GM19372 (cell line): ENCODE measurements around the gene TMEM11.

Source experiments
- ATAC-seq: cut with Tn5 transposase; IDR thresholded peaks from one replicate; pipeline ENCODE4 v1.9.1; 2021; ENCODE audit warnings: mild to moderate bottlenecking, low read depth, moderate library complexity; ENCODE audit not compliant: unreplicated experiment

The TMEM11 gene, protein sequence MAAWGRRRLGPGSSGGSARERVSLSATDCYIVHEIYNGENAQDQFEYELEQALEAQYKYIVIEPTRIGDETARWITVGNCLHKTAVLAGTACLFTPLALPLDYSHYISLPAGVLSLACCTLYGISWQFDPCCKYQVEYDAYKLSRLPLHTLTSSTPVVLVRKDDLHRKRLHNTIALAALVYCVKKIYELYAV

GRCh38 chr17:21214015-21214776, at the start of gene TMEM11:
Gene TMEM11, minus strand, starts transcription at chr17:21214161. Its CDS starts 9 bp downstream, at chr17:21214152.
- ATAC-seq: peak; percentile 84

GRCh38 chr17:21263376-21263775, 49.4 kb upstream of the TMEM11 start:
- ATAC-seq: no peak

DNA sequence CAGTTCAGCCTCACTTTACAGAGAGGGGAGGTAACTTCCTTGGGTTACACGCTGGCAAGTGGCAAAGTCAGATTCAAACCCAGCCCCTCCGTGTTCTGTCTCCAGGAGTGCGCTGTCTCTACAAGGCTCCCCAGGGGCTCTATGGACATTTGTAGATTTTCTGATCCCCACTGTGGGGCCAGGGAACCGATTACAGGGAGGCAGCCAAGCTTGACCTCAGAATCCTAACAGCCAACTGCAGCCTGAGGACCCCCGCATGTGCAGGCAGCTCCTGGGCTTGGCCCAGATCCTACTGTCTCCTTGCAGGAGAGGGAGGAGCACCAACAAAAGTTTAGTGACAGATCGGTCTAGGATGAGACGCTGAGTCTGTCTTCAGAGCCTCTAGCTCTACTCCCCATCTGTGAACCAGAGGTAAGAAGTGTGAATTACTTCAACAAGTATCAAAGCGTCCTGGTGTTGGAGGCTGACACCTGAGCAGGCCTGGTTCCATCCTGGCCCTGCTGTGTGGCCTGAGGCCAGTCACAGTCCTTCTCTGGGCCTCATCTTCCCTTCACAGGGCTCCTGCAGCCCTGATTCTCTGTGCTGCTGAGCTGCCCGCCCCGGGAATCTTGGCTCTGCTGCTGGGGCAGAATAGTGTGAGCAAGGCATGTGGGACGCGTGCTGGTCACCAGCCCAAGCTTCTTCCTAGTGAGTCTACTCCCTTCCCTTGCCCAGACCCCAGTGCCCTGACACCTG, 48.5 kb upstream of the TMEM11 start:
- ATAC-seq: no peak

DNA sequence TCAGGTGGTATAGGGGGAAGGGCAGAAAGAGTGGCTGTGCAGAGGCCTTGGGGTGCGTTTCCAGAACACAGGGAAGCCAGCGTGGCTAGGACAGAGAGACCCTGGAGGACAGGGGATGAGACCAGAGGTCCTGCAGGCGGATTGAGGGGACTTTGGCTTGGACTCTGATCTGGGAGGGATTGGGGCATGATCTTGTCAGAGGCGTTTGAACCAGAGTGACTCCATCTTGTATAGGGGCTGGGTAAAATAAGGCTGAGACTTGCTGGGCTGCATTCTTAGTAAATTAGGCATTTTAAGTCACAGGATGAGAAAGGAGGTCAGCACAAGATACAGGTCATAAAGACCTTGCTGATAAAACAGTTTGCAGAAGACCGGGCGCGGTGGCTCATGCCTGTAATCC, 44.6 kb upstream of the TMEM11 start:
- ATAC-seq: no peak

DNA sequence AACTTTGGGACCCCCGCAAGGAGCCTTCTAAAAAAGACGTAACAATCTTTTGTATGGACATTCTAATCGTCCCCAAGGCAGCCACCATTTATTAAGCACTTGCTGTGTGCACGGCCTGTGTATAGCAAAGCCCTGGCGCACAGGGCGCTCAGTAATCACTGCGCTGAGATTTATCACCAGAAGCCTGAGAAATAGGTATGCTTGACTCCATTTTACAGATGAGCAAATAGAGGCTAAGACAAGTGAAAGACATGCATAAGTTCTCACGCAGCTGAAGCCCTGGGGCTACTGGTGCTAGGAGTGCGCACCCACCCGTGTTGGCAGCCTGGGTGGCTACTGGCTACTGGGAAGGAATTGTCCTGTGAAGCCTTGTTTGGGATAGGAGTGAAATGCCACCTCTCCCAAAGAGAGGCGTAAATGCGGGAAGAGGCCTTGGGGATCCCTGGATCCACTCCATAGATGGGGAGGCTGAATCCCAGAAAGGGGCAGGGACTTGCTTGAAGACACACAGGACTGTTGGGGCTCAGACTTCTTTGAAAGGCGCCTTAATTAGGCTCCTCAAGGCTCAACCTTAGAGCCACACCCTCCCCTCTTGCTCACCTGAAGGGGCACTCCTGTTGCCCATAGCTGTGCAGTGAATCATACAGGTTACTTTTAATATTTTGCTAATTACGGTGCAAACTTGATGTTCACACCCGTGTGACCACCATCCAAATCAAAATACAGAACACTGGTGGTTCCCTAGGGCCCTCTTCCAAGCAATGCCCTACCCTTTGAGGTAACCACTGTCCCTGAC, 39.9 kb upstream of the TMEM11 start:
- ATAC-seq: no peak

DNA sequence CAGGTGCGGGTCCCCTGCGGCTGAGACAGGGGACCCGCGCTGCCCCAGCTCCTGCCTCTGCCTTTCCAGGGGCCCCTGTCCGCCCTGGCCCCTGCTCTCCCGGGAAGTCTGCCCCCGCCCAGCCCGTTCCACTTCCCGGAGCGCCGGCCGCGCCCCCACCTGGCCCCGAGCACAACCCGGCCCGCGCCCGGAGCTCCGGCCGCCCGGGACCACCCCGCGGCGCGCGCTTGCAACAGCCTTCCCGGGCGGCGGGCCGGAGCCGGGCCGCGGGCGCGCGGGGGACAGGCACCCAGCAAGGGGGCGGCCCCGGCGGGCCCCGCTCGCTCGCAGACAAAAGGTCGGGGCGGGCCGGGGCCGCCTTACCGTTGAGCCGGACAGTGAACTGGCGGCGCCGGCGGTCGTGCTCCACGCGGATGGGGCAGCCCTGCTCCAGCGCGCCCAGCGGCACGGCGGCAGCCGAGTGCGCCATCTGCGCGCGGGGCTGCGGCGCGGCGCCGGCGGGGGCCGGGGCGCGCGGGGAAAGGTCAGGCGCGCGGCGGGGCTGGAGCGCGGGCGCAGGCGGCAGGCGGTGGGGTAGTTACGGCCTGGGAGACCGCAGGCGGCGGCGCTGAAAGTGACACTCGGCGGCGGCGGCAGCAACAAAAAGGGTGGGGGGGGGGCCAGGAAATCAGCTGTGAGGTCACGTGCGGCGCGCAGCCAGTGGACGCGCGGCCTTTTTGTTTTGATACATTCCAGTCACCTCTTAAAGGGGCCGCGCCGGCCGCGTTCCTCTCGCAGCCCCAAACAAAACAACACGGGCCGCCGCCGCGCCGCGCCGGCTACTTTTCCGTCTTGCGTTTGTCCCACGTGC, 39.1 kb upstream of the TMEM11 start, which contains the start of gene NATD1:
Gene NATD1, minus strand, starts transcription at position 615 of the 850 bp plus-strand sequence. Its CDS starts 146 bp downstream, at position 469.
- peak; percentile 71 for ATAC-seq

DNA sequence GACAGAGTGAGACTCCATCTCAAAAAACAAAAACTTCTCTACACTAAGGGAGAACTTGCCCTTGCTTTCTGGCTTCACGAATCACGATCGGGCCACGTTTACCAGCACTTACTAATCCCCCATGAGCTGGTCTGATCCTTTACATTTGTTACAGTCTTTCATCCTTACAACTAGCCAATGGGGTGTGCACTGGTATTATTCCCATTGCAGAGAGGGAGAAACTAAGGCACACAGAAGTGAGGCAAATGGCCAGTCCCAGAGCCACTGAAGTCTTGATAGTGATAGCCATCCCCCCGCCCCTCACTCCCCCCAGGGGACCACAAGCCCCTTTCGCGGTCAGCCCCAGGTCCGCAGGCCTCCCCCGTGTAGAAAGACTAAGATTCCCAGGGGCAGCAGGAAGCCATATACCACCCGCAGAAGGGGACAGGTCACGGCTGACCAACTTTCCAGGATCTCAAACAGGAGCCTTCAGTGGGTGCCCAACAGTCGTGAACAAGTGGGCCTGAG, 38.4 kb upstream of the TMEM11 start:
- no peak for ATAC-seq

DNA sequence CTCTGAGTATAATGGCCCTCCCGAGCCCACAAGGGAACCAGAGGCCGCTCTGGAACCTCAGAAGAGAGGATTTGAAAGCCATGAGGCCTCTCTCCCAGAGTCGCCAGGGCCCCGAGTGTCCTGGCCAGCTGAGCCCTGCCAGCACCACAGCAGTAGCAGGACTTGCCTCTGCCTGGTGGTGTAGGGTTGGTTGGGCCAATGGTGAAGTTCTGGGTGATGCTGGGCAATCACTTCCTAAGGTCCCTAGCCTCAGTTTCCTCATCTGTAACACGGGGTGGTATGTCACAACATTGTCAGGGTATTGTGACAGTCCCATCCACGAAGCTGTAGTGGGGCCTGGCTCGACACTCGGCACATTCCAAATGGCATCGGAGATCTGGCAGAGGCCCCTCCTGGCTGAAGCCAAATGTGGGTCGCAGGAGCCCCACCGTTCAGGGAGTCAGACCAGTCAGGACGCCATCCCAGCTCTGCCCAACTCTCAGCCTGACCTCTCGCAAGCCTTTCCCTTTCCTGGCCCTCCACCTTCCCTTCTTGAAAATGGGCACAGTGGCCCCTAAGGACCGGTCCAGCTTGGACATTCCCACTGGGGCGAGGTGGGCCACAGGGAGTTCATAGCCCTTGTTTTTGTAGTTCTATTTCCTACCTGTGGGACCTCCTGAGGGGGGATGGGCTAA, 37.5 kb upstream of the TMEM11 start:
- no peak for ATAC-seq

- ATAC-seq: no peak
Measured at GRCh38 chr17:21250854-21251253, 36.9 kb upstream of the TMEM11 start.

- no peak for ATAC-seq
Measured at GRCh38 chr17:21249920-21250703, 36.2 kb upstream of the TMEM11 start.

DNA sequence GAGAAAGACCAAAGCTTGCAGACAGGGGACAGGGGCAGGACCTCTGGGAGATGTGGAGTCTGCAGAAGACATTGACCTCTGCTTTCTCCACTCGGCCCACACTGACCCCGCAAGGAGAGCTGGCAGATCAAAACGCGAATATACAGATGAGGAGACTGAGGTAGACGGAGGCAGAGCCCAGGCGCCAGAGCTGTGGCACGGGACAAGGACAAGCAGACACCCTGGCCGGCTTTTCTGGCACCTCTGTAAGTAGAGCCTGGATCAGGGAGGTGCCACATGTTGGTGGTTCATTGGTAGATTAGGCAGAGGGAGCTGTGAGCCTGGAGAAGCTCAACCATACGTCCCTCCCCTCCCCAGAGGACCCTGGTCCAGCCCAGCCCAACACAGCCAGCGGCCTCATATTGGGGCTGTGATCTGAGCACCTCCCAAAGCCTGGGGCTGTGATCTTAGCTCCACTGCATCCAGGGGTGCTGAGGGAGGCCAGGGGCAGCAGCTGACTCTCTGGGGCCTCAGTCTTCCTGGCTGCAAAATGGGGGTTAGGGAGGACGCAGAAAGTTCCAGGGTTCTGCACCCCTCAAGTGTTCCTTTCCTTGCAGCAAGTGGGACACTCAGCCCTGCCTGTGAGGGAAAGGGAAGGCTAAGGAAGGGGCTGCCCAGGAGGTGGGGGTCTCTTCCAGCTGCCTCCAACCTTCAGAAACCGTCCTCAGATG, 35.3 kb upstream of the TMEM11 start:
- no peak for ATAC-seq

DNA sequence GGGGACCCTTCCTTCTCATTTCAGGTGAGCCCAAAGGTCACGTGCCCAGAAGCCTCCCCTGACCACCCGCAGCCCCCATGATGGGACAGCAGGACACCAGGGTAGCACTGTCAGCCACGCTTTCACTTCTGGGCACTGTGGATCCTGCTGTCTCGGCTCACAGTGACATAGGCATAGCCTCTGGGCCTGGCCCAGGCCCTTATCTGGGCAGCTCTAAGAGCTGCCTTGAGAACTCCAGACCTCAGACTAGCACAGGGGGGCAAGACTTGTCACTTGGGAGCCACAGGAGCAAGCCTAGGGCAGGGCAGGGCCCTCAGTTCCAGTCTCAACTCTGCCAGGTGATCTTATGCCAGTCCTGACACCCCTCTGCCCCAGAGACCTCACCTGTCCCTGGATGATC, 34.5 kb upstream of the TMEM11 start:
- ATAC-seq: no peak

- no peak for ATAC-seq
Measured at GRCh38 chr17:21247552-21248258, 33.7 kb upstream of the TMEM11 start.

DNA sequence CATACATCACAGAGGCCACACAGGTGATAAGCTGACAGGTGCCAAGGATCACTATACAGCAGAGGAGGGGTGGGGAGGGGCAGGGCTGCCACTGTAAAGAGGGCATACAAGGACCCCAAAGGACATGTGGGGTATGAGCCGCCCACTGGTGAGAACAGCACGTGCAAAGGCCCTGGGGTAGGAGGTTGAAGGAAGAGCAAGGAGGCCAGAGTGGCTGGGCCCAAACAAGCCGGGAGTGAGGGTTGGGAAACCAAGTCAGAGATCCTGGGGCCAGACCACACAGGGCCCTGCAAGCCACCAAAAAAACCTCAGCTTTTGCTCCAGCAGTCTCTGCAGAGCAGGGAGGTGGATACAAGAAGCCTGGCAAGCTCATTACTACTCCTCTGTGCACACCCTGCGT, 32.7 kb upstream of the TMEM11 start:
- no peak for ATAC-seq

- no peak for ATAC-seq
Measured at GRCh38 chr17:21245639-21246084, 31.7 kb upstream of the TMEM11 start.

DNA sequence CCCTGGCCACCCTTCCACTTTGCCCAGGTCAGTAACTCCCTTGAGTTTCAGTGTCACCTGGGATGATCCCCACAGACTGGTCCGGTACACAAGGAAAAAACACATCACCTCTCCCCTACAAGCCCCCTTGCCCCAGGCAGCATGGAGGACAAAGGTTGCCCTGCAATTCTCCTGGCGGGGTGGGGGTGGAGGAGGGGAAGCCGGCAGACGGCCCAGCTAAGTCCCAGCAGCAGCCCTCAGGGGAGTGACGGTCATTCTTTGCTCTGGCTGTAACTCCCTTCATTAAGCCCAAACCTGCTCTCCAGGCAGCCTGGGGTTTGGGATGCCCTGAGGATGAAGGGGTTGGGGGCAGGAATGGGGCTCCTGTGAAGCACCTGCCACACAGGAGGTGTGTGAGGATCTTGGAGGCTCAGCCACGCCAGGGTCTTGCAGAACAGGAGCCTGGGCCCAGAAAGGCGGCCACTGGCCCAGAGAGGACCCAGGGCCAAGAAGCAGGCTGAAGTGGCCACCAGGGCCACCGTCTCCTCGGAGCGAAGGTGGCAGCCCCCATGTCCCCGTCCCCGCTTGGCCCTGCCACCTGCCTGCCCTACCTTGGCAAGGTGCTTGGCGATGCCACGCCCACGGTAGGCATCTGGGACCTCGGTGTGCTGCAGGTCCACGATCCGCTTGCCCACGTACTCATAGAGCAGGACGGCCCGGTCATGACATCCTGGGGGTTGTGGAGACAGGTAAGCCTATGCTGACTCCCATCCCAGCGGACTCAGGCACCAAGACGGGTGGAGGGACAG, 29.7 kb upstream of the TMEM11 start:
- ATAC-seq: no peak
